Muscle of leg (tissue), 11 donors: ENCODE results near the gene SLC12A9. TPM values are rescaled to one million over a fixed set of nuclear protein-coding genes. Genes with fewer than 3 reads are reported as not detected.

Experiments used
- DNase-seq: peaks from one replicate; pipeline ENCODE4 v3.0.0; 2013
- H3K27ac ChIP-seq: one replicate; pipeline ENCODE4 v1.5.1; 2013; ENCODE audit warnings: mild to moderate bottlenecking, low read length, control low read depth
- H3K27me3 ChIP-seq: one replicate; pipeline ENCODE4 v1.6.1; 2013; ENCODE audit warnings: low read length; ENCODE audit not compliant: control insufficient read depth, insufficient read depth
- H3K36me3 ChIP-seq: one replicate; pipeline ENCODE4 v1.6.1; 2013; ENCODE audit warnings: low read length; ENCODE audit not compliant: control insufficient read depth, insufficient read depth
- H3K4me1 ChIP-seq: one replicate; pipeline ENCODE4 v1.6.1; 2013; ENCODE audit warnings: low read length; ENCODE audit not compliant: control insufficient read depth, insufficient read depth
- H3K4me3 ChIP-seq: one replicate; pipeline ENCODE4 v1.5.1; 2013; ENCODE audit warnings: low read length, control low read depth
- H3K9me3 ChIP-seq: replicated peaks from 2 replicates; pipeline ENCODE4 v1.6.1; 2013; ENCODE audit warnings: low read depth, low read length; ENCODE audit not compliant: control insufficient read depth
- WGBS: methylation state at CpG from one replicate; pipeline ENCODE4 v1.1.5; 2013; ENCODE audit warnings: missing lambda C conversion rate; ENCODE audit not compliant: insufficient coverage; 5-methylcytosine and 5-hydroxymethylcytosine counted together
- polyA plus RNA-seq, 8 donors: library from polyadenylated mRNA; unstranded; fragments of 120-200 nt; gene quantifications; one replicate each; pipeline versions ENCODE4 v1.2.1 to v1.2.3, GENCODE V29; 2013; ENCODE audit warnings: inconsistent platforms in 1 of 8, low replicate concordance in 1 of 8; ENCODE audit not compliant: insufficient read length in 8 of 8, insufficient read depth in 1 of 8
- total RNA-seq: library from RNA; stranded (reverse); fragments of 120-200 nt; gene quantifications from one replicate; pipeline ENCODE4 v1.2.4, GENCODE V29; 2013

The SLC12A9 gene
- total and polyA plus RNA-seq, 9 donors = 9.7 to 25.4 (median 18.4) TPM

DNA sequence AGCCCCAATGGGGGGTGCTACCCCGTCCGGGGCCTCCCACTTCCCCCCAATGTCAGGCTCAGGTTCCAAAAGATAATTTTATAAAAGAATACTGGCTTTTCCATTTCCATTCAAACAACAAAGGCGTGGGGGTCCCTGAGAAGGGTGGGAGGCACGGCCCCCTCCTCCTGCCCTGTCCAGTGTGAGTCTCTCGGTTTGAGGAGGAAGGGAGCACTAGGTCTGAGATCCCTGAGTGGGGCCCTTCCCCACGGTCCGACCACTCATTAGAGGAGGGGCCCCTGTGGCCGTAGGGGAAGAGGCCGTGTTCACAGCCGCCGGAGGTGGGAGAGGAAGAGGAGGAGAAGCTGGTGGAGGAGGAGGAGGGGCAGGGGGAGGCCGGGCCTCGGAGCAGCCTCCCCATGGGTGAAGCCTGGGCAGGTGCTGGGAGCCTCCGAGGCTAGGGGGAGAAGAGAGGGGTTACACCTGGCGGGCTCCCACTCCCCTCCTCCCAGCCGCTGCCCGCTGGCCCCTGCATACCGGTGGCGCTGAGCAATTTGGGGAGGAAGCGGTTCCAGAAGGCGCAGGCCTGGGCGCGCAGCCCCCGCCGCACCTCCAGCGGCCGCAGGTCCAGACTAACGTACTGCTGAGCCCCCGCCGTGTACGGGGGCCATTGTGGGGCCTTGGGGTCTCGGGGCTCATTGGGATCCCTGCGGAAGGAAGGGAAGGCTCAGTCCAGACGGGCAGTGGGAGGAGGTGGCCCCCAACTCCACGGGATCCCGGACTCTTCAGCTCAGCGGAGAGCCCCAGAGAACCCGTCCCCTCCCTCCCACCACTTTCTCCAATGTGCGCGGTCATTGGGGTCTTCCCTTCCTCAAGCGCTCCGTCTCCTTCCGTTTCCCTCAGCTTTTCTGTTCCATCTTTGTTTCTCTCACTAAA, 38.4 kb downstream of the SLC12A9 start:
- H3K4me3 ChIP-seq = peak overlapping the region; percentile 70
- no peaks in the 10 kb centered on the region for H3K9me3 ChIP-seq
- H3K27ac ChIP-seq = peak overlapping the region; percentile 91
- peaks cover 13% of the 10 kb centered on the region for H3K27me3 ChIP-seq
- peak; percentile 71 for DNase-seq
- peaks cover 37% of the 10 kb centered on the region for H3K36me3 ChIP-seq
- WGBS = 6% methylated on average over 24 of the region's 43 CpGs
- H3K4me1 ChIP-seq = peaks cover 75% of the 10 kb centered on the region

DNA sequence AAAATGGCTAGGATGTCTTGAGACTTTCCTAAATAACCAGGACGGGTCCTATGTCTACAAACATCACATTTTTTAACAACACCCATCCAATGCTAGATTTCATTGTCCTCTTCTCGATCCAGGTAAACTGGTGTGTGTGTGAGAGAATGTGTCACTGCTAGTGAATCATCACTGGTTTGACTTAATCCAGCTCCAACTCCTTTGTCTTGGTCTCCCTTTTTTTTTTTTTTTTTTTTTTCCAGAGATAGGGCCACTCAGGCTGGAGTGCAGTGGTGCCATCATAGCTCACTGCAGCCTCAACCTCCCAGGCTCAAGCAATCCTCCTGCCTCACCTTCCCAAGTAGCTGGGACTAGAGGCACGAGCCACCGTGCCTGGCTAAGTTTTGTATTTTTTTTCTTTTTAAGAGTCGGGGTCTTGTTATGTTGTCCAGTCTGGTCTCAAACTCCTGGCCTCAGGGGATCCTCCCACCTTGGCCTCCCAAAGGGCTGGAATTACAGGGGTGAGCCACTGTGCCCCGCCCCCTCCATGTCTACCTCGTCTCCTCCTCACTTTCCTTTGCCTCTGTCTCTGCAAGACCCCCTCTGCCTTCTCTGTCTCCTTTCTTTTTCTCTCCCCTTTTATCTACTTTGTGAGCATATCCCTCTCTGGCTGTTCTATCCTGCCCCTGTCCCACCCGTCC, 39.2 kb downstream of the SLC12A9 start:
- H3K4me1 ChIP-seq = peaks cover 79% of the 10 kb centered on the region
- peaks cover 21% of the 10 kb centered on the region for H3K27me3 ChIP-seq
- peak overlapping the region; percentile 91 for H3K27ac ChIP-seq
- peaks cover 29% of the 10 kb centered on the region for H3K36me3 ChIP-seq
- H3K4me3 ChIP-seq = peak overlapping the region; percentile 70
- no peak for DNase-seq
- no peaks in the 10 kb centered on the region for H3K9me3 ChIP-seq
- 87% methylated on average over 3 of the region's 8 CpGs for WGBS

DNA sequence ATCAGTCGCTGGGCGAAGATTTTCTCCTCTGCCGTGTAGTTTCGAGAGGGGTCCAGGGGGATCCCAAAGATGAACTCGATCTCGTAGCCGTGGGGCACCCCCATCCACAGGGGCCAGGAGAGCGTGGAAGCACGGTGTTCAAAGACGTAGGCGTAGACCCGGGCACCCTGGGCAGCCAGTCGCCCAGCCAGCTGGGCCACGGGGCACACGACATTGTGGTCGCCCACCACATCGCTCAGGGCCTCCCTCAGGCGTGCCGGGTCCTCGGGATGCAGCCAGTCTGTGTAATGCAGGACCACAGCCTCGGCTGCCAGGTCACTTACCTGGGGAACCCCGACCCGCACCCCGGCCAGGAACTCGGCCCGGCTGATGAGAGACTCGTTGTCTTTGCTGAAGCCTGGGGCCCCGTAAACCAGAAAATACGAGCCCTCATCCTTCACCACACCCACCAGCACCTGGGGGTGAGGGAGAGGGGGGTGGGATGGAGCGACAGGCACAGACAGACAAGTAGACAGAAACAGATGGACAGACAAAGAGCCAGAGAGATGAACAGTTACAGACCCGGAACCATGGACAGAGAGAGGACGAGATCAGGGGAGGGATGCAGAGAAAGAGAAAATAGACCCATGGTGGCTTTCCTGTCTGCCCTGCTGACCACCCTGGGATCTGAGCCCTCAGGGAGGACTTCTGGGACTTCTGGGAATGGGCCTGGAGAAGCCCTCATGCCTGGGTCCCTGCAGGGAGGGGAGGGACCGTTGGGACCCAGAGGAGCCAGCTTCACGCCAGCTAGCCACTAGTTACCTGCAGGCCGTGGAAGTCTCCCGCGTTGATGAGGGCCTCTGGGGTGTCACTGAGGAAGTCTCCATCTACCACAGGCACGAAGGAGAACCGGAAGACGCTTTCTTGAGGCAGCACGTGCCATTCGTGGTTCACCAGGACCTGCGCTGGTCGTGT, 40.1 kb downstream of the SLC12A9 start:
- Histone ChIP-seq H3K27ac (no peak overlapping the region), H3K4me3 (no peak overlapping the region), H3K36me3 (peaks cover 20% of the 10 kb centered on the region), H3K4me1 (peaks cover 73% of the 10 kb centered on the region), H3K9me3 (no peaks in the 10 kb centered on the region), H3K27me3 (peaks cover 28% of the 10 kb centered on the region)
- DNase-seq = no peak
- 85% methylated on average over 36 of the region's 44 CpGs for WGBS

DNA sequence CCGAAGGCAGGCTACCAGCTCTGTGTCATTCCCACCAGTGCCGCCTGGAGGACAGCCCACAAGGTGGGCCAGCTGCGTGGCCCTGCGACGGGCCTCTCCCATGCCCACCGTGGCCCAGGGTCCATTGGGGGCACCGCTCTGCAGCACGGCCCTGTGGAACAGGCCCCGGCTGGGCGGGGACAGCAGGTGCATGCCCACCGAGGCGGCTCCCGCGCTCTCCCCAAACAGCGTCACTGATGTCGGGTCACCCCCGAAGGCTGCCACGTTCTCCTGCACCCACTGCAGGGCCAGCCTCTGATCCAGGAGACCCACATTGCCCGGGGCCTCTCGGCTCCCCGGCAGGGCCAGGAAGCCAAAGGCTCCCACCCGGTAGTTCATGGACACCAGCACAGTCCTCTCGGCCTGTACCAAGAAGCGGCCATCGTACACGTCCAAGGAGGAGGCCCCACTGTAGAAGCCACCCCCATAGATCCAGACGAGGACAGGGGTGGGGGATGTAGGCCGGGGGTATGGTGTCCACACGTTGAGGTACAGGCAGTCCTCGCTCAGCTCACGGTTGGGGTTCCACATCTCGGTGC, 40.9 kb downstream of the SLC12A9 start:
- H3K27me3 ChIP-seq = peaks cover 34% of the 10 kb centered on the region
- no peak overlapping the region for H3K4me3 ChIP-seq
- WGBS = 87% methylated on average over 23 of the region's 32 CpGs
- H3K27ac ChIP-seq = no peak overlapping the region
- H3K36me3 ChIP-seq = peaks cover 12% of the 10 kb centered on the region
- H3K4me1 ChIP-seq = peaks cover 65% of the 10 kb centered on the region
- DNase-seq = no peak
- no peaks in the 10 kb centered on the region for H3K9me3 ChIP-seq

DNA sequence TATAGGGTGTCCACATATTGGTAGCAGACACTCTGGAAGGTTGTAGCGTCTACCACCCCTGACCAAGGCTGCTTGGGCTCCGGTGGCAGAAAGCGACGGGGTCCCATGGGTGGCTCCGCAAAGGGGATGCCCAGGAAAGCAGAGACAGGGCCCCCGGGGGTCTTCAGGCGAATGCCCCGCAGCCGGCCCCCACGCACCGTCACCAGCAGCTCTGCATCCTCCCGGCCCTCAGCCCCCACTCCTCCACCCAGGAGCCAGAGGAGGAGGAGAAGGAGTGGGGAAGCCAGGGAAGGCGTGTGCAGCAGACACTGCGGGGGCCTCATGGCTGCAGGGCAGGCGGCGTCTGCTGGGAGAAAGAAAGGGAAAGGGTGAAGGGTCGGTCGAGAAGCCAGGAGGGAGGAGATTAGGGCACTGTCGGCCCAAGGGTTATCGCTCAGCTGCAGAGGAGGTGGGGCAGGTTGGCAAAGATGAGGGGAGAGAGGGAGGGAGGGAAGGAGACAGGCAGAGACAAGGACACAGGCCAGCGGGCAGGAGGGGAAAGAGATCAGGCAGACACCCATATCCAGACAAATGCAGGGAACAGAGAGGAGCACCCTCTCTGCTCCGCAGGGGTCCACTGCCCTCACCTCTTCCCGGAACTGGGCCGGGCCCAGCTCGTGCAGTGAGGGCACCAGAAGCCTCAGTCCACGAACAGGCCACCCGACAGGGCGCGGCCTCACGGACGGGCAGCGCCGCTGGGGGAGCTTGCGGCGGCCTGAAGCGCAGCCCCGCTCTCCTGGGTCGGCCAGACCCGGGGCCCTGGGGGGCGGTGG, 41.6 kb downstream of the SLC12A9 start:
- WGBS = 15% methylated on average over 23 of the region's 40 CpGs
- H3K36me3 ChIP-seq = peaks cover 7% of the 10 kb centered on the region
- peaks cover 36% of the 10 kb centered on the region for H3K27me3 ChIP-seq
- no peaks in the 10 kb centered on the region for H3K9me3 ChIP-seq
- peak overlapping the region; percentile 47 for H3K4me3 ChIP-seq
- no peak for DNase-seq
- peaks cover 58% of the 10 kb centered on the region for H3K4me1 ChIP-seq
- H3K27ac ChIP-seq = peak overlapping the region; percentile 35

DNA sequence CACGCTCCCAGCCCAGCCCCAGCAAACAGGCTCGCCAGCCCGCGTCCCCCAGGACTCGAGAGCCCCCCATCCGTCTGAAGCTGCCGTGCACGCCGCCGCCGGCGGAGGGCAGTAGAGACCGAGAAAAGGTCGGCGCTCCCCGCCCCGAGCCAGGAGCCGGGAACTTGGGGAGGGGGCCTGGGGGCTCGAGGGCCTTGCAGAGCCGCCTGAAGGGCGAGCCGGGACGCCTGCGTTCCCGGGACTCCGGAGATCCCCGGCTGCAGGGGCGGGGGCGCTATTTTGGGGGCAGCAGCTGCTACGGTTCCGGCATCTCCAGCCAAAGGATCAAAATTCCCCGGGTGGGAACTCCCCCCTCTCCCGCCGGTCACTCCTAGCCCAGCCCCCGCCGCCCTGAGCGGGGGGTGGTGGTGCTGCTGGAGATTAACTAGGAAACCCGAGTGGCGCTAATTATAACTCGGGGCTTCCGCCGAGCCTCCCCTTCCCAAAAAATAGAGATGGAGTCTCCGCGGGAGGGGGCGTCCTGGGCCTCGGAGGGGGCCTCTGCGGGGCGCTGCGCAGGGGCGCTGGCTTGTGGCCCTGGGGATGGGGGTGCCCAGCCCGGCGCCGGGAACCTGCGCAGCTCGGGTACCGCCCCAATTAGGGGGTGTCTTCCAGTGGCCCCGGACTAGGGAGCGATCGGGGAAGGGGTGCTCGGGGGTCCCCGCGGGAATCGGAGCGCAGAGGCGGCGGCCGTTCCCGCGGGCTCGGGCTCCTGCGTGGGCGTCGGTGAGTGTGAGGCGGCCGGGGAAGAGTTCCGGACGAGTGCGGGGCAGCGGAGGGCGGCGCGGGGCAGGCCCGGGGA, 42.6 kb downstream of the SLC12A9 start:
- WGBS = under 1% methylated on average over 74 of the region's 83 CpGs
- peak; percentile 85 for DNase-seq
- Histone ChIP-seq H3K27ac (peak overlapping the region; percentile 55), H3K27me3 (peaks cover 38% of the 10 kb centered on the region), H3K4me1 (peaks cover 54% of the 10 kb centered on the region), H3K36me3 (peaks cover 7% of the 10 kb centered on the region), H3K4me3 (peak overlapping the region; percentile 47), H3K9me3 (no peaks in the 10 kb centered on the region)

DNA sequence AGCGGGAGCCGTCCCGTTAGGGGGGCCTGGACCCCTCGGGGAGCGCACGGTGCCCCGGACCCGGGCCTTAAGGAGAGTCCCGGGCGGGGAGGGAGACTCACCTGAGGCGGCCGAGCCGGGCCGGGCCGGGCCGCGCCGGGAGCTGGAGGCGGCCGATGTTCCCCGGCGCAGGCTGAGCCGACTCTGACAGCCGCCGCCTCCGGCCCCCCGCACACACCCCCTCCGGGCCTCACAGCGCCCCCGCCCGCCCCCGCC, 43.1 kb downstream of the SLC12A9 start, which contains the start of gene ACHE:
TSS of gene ACHE (minus strand) at position 188 of the 255 bp plus-strand sequence. CDS start 1,656 bp downstream, outside the sequence.
- peak within 1 kb of the TSS; percentile 47 for H3K4me3 ChIP-seq
- no peaks in the 10 kb centered on the region for H3K9me3 ChIP-seq
- H3K4me1 ChIP-seq = peaks cover 49% of the 10 kb centered on the region
- 0% methylated on average over 14 of the region's 32 CpGs for WGBS
- peak within 1 kb of the TSS; percentile 67 for H3K27ac ChIP-seq
- no peak for DNase-seq
- H3K36me3 ChIP-seq = peaks cover 7% of the 10 kb centered on the region
- peaks cover 38% of the 10 kb centered on the region for H3K27me3 ChIP-seq

DNA sequence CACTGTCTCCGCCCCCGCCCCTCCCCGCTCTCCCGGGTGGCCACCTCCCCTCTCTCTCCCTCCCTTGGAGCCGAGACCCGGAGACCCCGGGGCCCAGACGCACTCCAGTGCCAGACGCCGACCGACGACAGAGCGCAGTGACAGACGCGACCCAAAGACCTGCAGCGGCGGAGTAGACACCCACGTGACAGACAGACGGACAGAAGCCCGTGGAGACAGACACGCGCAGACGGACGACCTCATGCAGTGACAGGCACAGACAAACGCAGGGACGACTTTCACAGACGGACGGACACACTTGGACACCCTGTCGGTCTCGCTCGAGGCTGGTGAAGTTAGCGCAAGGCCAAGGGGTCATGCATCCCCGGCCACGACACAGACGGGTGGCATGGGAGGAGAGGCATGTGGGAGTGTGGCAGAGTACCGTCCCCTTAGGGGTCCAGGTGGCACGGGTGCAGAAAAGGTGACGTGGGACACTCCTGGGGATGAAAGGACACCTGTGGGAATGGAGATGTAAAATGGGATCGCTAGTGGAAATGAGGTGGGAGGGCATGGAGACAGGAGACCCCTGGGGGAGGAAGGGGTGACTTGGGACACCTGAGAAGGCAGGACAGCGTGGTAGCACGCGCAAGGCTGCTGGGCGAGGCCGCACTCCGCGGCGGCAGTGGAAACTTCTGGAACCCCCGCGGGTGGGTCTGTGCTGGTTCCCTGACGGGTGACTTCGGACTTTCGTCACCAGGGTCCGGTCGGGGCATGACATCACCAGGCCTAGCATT, 43.6 kb downstream of the SLC12A9 start:
- peaks cover 7% of the 10 kb centered on the region for H3K36me3 ChIP-seq
- WGBS = 4% methylated on average over 49 of the region's 54 CpGs
- no peak for DNase-seq
- peak overlapping the region; percentile 15 for H3K4me3 ChIP-seq
- peaks cover 43% of the 10 kb centered on the region for H3K4me1 ChIP-seq
- H3K27me3 ChIP-seq = peaks cover 38% of the 10 kb centered on the region
- no peaks in the 10 kb centered on the region for H3K9me3 ChIP-seq
- peak overlapping the region; percentile 67 for H3K27ac ChIP-seq
